Stimulated activated CD4-positive, alpha-beta T cell treated with anti-CD3 and anti-CD28 coated beads, Interleukin-15, amount 100 ng/mL, for 24 hours (primary cell): ENCODE measurements around the gene CSNK1G1.

Experiments used
- DNase-seq: peaks from one replicate; pipeline ENCODE4 v3.0.0-alpha.2; 2020

Gene CSNK1G1

DNA sequence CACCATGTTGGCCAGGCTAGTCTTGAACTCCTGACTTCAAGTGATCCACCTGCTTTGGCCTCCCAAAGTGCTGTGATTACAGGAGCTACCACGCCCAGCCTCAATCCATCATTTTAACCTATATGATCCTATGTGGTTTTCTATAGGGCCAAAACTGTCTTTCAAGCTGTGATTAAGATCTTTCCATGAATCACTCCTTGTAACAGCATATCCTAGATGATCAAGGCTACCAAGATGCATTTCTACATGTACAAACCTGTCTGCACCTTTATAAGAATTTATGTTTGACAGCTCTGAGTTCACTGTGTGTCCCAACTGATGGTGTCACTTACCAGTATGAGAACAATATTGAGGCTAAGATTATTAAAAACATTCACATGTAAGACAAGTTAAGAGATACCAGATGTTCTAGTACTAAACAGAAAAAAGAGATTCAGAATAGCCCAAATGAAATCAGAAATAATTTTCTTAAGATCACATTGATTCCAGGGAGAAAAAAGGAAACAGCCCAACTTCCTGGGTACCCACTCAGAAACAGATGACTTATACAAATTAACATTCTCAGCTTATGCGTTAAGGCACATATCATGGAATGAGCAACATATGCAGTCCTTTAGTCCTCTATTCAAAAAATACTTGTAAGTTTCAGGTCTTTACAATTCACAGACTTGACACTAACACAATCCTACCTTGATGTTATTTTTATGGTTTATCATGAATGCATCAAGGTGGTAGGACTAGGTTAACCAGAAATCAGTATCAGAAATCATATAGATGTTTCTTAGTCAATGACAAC is 168.4 kb downstream of the CSNK1G1 start:
- no peak for DNase-seq

DNA sequence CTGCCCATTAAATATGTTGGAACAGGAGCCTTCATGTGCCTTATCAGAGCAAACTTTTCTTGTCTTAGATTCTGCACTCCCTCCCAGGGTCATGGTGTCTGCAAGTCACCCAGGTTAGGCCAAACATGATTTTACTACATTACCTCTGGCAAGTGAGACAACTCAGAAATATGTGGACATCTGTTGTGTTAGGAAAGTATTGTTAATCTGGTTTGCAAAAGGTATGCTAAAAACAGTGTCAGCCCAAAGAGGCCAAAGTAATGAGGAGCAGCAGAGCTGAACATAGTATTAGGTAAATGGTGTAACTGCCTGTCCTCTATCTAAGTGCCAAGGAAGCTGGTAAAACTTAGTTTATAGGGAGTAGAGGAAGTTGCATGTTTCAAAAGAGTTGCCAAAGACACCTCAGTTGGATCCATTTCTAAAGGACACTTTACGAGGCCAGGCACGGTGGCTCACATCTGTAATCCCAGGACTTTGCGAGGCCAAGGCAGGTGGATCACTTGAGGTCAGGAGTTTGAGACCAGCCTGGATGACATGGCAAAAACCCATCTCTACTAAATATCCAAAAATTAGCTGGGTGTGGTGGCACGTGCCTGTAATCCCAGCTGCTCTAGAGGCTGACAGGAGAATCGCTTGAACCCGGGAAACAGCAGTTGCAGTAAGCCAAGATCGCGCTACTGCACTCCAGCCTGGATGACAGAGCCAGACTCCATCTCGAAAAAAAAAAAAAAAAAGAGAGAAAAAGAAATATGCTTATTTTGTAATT is 170.6 kb downstream of the CSNK1G1 start:
- DNase-seq, result no peak

DNA sequence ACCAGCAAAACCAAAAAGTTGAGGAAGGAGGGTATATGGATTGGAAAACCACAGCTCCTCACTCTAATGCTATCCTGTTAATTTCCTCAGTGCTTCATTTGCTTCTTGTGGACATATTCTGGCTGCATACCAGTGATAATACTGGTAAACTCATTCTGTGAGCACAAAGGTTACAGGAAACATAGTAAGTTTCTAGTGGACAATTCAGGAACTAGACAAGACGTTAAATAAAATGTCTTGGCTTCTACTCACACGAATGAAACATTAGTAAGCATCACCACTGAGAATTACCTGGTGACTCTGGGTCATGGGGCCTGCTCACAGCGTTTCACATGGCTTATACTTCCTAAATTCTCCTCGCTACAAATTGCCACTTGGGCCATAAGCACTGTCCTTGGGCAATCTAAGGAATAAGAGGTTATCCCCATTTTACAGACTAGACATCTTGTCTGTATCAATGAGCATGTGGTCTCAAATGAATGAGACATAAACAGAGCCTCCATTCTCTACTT is 173.1 kb downstream of the CSNK1G1 start:
- DNase-seq, result no peak

DNA sequence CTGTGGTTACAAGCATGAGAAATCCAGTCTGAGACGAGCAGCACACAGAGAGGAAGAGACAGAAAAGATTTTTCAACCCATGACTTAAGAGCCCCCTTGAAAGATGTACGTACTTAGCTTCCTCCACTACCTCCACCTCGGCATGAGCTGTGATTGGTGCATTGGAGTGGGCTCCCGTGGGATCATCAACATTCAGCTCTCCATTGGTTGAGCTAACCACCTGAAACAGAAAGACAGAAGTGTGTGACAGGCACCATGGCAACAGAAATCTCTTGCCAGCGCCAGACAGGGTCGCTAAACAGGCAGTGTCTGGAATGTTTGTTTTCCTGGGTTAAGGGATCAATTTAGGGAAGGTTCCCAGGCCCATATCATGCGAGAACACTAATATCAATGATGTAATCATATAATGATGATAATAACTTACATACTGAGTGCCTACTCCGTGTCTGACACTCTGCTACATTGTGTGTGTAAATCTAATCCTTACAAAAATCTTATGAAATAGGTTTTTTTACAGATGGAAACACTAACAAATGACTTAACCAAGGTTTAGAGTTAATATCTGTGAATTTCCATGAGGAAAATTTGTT is 175.6 kb downstream of the CSNK1G1 start:
- no peak for DNase-seq

DNA sequence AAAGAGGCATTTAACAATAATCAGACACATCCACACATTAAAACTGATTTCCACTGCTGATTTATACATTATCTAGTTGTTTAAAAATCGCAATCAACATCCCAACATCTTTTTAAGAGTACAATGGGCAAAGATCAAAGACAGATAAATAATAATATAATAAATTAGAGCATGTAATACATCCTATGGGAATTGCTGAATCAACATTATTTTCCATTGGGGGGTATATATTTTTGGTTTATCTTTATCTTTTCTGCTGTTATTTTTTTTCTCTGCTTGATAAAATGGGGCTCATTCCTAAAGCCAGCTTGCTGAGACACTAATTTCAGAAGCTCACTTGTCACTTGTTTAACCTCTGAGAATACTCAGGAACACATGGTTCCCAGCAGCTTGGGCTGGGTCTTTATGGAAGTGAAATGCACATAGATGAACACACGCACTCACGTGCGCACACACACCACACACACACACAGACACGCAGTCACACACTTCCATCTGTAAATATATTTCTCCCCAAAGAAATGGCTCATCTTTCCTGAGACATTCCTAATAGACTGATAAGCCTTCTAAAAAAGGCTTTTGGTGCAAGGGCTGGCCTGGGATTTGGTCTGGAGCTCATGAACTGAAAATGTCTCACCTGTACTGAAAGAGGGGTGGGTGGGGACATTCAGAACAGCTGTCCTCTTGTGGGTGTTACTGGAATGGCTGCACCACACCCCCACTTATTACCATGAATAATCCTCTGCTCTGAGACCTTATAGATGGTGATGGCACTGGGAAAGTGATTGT is 189.7 kb downstream of the CSNK1G1 start:
- DNase-seq, result no peak

DNA sequence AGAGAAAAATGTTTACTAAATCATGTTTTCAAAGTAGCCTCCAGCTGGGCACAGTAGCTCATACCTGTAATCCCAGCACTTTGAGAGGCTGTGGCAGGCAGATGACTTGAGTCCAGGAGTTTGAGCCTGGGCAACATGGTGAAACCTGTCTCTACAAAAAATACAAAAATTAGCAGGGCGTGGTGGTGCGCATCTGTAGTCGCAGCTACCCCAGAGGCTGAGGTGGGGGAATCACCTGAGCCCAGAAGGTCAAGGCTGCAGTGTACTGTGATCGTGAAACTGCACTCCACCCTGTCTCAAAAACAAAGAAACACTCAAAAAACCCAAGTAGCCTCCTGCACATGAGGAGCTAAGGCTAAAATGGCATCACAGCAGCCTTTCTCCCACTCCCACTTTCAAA is 191.5 kb downstream of the CSNK1G1 start:
- DNase-seq, result no peak

DNA sequence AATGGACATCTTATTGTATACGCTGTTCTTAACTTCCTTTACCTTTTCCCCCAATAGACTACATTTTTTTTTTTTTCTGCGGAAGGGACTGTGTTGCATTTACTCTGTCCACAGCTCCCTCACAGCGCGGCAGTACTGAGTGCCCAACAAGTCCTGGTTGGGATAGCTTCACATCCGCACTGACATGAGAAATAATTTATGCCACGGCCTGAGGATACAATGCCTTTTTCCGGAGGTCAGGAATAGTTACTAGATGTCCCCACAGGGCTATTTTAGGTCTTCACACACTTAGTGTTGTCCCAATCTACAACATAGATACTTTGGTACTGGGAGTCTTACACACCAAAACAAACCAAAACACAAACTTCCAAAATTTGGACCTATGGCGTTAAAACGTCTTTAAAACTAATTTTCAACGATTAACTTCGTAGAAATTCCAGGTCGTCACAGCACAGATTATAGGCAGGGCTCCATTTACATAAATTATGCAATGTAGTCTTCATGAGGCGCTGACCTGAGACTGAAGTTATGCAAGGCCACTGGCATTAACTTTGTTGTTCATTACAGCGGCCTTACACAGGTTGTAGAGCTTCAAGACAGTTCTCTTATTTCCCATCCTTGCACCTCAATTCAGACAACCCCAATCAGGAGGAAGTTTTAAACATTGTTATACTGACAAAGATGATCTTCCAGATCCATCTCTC is 192.2 kb downstream of the CSNK1G1 start:
- no peak for DNase-seq

DNA sequence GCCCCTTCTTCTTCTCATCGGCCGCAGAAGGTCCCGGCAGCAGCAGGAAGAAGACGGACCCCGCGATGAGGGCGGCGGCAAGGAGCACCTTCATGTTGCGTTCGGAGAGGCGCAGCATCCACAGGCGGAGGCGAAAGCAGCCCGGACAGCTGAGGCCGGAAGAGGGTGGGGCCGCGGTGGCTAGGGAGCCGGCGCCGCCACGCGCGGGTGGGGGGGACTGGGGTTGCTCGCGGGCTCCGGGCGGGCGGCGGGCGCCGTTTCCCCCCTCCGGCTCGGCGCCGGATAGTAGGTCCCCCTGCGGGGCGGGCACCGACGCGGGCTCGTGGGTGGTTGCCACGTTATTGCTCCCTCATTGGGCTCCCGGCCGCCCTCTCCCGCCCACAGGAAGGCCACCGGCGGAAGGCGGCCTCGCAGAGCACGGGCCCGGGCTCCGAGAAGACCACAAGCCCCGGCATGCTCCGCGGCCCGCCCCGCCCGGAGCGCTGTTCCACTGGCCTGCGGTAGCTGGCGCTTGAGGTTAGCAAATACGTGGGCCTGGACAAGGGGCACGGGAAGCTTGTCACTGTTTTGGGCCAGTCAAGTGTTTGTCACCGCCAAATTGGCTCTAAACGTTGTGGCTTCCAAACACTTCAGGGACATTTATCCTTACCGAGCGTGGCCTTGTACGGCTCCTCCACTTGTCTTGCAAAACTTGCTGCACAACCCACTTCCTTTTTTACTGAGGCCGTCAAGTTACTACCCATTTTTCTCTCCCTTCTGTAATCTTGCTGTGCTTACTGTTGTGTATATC is 192.9 kb downstream of the CSNK1G1 start, which contains the start of gene PPIB:
Gene PPIB, minus strand, starts transcription at position 154 of the 790 bp plus-strand sequence. Its CDS starts 36 bp downstream, at position 118.
- peak; percentile 98 for DNase-seq

DNA sequence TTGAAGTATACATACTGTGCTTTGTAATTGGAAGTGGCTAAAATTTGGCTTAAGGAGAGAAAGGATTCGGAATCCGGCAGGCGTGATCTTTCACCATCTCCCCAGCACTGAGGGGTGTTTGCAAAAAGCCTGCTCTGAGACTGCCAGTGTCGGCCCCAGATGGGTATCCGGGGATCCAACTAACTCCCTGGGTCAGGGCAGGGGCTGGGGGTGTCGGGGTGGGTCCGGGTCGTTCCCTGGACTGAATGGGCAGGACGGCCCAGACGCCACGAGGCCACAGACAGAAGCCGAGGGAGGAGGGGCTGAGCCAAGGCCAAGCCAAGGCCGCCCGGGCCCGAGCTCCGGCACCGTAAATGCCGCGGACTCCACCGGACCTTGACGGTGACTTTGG is 193.5 kb downstream of the CSNK1G1 start:
- no peak for DNase-seq

DNA sequence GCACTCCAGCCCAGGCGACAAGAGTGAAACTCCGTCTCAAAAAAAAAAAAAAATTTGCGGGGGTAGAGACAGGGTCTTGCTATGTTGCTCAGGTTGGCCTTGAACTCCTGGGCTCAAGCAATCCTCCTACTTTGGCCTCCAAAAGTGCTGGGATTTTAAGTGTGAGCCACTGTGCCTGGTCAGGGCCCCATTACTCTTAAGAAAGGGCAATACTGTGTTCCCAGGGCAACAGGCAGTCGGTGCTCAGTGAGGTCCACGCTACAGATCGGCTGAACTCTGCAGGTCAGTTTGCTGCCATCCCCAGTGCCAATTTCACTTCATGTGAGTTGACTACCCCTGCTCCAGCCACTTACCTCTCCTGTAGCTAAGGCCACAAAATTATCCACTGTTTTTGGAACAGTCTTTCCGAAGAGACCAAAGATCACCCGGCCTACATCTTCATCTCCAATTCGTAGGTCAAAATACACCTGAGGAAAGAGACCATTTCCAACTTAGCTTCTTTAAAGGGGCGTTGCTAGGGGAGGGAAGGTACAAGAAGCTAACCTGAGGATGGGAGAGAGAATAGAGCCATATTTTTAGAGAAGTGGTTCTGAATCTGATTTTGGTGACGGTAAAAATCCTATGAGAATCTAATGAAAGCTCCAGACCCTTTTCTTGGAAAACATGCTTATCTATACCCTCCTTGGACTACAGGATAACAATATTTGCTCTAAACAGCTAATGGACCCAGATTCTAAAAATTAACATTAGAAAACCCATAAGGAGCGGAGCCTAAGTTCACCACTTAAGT is 194.1 kb downstream of the CSNK1G1 start:
- DNase-seq, result no peak

DNA sequence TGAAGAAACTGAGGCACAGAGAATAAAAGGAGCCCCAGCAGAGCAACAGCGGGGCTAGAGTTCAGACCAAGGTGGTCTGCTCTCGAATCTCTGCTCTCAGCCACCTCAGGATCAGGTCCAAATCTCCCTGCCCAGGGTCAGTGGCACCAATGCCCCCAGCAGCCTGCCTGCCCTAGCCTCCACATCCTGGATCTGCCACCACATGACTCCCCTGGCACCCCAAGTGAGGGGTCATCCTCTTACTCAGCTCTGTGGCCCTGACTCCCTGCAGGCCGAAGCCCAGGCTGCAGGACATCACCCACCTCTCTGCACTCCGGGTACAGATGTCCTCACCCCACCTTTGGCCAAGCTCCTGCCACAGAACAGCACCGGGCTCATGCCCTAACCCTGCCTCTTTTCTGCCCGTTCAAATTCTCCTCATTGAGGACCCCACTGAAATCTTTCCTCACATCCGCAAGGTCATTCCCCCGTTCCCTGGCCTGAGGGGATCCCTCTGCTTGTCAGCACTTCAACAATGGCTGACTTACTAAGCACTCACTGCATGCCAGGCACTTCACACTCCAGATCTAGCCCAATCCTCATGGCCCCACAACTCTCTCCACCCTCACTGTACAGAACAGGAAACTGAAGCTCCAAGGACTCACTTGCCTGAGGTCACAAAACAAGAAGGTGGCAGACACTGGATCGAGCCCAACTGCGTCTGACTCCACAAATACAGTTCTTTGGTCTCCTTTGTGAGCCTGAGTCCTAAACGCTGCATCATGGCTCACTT is 197.4 kb downstream of the CSNK1G1 start:
- DNase-seq, result no peak

DNA sequence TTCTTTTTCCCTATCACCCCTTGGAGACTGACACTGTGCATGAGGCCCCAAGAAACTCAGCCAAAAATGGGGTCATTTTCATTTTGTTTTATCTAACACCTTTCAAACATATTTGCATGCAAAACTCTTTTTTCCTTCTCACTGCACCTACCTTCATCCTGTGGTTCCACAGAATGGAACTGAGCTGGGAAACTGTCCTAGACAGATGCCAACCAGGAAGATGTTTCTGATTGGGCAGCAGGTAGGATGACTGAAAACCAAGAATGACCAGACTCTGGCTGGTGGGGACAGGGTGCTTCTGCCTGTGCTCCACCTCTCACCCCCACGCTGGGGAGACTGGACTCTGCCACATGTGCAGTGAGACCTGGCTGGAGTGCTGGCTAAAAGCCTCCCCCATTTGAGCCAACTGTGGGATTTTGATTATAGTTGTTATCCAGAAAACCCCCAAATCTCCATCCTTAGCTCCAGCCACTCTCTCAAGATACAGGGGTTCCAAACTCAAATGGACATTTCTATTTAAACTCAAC is 198.3 kb downstream of the CSNK1G1 start:
- no peak for DNase-seq

DNA sequence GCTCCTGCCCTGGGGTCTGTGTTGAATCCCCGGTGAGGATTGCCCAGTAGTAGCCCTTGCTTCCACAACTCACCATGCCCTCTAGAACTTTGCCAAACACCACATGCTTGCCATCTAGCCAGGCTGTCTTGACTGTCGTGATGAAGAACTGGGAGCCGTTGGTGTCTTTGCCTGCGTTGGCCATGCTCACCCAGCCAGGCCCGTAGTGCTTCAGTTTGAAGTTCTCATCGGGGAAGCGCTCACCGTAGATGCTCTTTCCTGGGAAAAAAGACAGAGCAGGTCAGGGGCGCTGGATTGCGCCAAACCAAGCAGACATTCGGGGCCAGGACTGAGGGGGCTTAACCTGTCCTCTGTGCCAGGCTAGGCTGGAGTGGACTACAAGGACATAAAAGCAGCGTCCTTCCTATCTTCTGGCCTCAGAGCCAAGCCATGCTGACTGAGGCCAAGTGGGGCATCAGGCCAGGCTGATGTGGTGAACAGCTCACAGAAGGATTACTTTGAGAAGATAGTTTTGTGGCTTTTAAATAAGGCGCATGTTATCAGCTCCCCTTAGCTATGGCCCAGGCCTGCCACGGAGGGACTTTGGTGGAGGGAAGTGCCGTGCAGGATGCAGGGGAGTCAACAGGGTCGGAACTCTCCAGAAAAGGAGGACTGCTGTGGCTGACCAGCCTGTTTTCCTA is 199.2 kb downstream of the CSNK1G1 start:
- DNase-seq, result no peak

DNA sequence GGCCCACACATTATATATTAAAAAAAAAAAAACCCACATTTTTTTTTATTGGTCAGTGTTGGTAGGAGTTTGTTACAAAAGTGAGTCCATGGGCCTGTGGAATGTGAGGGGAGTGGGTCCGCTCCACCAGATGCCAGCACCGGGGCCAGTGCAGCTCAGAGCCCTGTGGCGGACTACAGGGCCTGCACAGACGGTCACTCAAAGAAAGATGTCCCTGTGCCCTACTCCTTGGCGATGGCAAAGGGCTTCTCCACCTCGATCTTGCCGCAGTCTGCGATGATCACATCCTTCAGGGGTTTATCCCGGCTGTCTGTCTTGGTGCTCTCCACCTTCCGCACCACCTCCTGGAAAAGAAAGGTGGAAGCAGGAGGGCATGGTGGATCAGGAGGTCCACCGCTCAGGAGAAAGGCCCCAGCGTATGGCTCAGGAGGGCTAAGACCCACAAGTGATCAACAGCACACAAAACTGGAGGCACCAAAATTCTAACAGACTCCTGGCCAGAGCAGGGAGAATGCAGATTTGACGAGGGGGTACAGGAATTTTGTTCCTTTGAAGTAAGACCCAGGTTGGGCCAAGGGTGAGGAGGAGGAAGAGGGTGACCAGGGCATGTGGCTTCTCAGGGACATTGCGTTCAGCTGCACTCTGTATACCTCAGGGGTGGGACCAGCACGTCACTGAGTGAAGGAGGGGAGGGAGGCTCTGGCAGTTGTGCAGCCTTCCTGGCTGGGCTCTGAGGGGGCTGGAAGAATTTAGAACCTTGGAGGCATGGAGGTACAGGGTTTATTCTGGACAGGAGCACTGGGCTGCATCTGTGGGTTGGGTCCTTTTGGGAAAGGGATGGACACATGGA is 199.9 kb downstream of the CSNK1G1 start:
- DNase-seq, result no peak

DNA sequence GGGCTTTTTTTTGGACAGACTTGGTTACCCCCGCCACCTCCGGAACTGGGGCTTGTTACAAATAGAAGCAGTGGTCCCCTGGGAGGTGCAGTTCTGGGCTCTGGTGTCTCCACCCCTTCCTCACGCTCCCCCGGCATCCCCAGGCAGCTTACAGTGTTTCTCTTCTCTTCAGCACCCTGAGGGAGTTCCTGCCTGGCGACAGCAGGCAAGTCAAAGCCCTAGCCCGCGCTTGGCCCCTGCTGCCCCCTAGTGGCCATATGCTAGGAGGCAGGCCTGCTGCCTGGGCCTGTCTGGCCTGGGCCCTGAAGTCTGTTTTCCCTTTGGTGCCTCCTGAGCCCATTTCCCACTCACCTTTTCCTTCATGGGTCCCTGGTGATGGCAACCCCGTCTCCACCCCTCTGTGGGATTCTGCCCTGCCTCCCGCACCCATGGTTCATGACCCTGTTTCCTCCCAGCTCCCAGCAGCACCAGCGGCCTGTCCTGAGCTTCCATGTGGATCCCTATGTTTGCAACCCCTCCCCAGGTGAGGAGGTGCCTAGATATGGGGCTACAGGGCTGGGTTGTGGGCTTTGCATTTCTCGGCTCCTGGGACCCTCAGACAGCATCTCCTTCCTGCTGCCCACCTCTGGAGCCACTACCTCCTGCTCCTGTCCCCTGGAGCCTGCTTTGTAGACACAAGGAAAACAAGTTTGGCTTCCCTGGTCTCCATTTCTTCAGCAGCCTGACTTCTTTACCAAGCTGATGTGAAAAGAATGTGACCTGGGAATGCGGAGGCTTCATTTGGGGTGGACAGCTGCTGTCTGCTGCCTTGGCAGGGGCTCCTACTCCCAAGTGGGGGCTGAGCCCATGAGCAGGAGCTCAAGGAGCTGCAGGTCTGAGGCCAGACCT is 202.2 kb downstream of the CSNK1G1 start:
- DNase-seq, result peak; percentile 94

DNA sequence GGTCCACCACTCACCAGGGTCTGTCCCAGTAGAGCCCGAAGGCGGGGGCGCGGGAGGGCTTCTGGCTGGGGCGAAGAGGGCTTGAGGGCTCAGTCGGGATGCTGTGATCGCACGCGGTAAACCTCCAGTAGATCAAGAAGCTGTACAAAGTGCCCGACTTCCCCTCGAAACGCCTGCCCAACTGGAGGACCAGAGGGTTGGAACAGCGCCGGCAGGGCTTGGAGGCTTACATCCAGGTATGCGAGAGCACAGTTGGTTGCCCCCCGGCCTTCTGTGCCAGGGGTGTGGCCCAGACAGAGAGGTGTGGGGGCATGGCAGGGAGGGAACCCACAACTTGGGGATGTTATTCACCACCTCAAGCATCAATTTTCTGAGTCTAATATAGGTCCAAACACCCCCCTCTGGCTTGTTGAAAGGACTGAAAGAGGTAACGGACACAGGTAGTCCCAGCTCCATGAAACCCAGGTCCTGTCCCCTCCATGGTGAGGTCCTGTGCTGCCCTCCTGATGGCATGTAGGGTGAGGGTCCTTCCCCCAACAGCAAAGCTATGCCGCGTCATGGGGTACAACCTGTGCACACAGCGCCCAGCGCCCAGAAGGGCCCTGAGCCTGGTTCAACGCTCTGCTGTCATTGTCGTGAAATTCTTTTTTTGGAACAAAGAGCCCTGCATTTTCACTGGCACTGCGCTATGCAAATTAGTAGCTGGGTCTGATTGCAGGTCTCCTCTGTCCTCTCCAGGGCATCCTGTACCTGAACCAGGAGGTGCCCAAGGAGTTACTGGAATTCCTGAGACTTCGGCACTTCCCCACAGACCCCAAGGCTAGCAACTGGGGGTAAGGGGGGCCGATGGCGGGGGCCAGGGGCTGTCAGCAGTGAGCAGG is 203.2 kb downstream of the CSNK1G1 start:
- DNase-seq, result peak; percentile 32
